Measurements from ENCODE around the gene WDR18.

DNA sequence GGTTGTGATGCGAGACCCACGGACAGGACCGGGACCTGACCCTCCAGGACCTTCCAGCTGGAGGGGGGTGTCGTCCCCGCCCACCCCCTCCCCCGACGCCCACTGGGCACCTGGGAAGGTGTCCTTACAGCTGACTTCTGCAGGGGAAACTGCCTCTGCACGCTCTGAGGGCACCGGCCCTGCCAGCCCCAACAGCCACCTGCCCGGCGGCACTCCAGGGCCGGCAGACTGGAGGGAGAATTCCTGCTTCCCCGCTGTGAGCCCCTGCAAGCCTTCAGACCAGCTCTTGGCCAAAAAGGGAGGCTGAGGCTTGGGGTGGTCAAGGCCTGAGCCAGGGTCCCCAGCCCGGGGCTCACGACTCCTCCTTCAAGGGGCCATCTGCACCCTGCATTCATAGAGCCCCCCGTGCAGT is 43.5 kb downstream of the WDR18 start:
- TF ChIP-seq CTCF (IDR thresholded peaks at IDR 0.05; ENCODE audit: low read depth, low read length, missing input control) (no peak), TAF1 (conservative IDR thresholded peaks at IDR 0.05) (no peak), RXRA (IDR thresholded peaks at IDR 0.05) (no peak), REST (IDR thresholded peaks at IDR 0.05) (no peak), RAD21 (IDR thresholded peaks at IDR 0.05) (no peak), HNF4A (conservative IDR thresholded peaks at IDR 0.05) (no peak), MAX (IDR thresholded peaks at IDR 0.05) (no peak), YY1 (IDR thresholded peaks at IDR 0.05) (no peak), EGR1 (IDR thresholded peaks at IDR 0.05; ENCODE audit: low read depth in 2 of 2) (no peak), FOXA2 (IDR thresholded peaks at IDR 0.05) (no peak), GABPA (IDR thresholded peaks at IDR 0.05 in 1 of 2, conservative IDR thresholded peaks at IDR 0.05 in 1 of 2) (no peak), SP1 (IDR thresholded peaks at IDR 0.05) (no peak)
- TF ChIP-seq, protein P1, sequence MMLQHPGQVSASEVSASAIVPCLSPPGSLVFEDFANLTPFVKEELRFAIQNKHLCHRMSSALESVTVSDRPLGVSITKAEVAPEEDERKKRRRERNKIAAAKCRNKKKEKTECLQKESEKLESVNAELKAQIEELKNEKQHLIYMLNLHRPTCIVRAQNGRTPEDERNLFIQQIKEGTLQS (IDR thresholded peaks at IDR 0.05) = no peak
- TF ChIP-seq, protein P2, sequence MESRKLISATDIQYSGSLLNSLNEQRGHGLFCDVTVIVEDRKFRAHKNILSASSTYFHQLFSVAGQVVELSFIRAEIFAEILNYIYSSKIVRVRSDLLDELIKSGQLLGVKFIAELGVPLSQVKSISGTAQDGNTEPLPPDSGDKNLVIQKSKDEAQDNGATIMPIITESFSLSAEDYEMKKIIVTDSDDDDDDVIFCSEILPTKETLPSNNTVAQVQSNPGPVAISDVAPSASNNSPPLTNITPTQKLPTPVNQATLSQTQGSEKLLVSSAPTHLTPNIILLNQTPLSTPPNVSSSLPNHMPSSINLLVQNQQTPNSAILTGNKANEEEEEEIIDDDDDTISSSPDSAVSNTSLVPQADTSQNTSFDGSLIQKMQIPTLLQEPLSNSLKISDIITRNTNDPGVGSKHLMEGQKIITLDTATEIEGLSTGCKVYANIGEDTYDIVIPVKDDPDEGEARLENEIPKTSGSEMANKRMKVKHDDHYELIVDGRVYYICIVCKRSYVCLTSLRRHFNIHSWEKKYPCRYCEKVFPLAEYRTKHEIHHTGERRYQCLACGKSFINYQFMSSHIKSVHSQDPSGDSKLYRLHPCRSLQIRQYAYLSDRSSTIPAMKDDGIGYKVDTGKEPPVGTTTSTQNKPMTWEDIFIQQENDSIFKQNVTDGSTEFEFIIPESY (IDR thresholded peaks at IDR 0.05) = no peak
